Duodenal mucosa (tissue), 2 donors: ENCODE data around the gene SLC7A10.
A peak's percentile ranks its signal among the peaks of the same experiment; 100 is the strongest.

Experiments
- H3K27ac ChIP-seq: one replicate; pipeline ENCODE4 v1.7.0; 2013; ENCODE audit warnings: low read depth, low read length
- H3K27me3 ChIP-seq, 2 donors: one replicate each; pipeline ENCODE4 v1.7.0; 2013; ENCODE audit warnings: low read length in 2 of 2, control low read depth in 1 of 2; ENCODE audit not compliant: insufficient read depth in 2 of 2, control insufficient read depth in 1 of 2
- H3K36me3 ChIP-seq, 2 donors: one replicate each; pipeline ENCODE4 v1.7.0; 2013; ENCODE audit warnings: low read length in 2 of 2, control low read depth in 1 of 2; ENCODE audit not compliant: insufficient read depth in 2 of 2, control insufficient read depth in 1 of 2
- H3K4me1 ChIP-seq, 2 donors: one replicate each; pipeline ENCODE4 v1.7.0; 2013; ENCODE audit warnings: low read length in 2 of 2, control low read depth in 1 of 2; ENCODE audit not compliant: insufficient read depth in 2 of 2, control insufficient read depth in 1 of 2
- H3K4me3 ChIP-seq, 2 donors: one replicate each; pipeline ENCODE4 v1.7.0; 2013; ENCODE audit warnings: low read length in 2 of 2, low read depth in 1 of 2
- H3K9ac ChIP-seq, 2 donors: one replicate each; pipeline ENCODE4 v1.7.0; 2013; ENCODE audit warnings: low read length in 2 of 2, low read depth in 1 of 2
- H3K9me3 ChIP-seq, 2 donors: one replicate each; pipeline ENCODE4 v1.7.0; 2013; ENCODE audit warnings: low read length in 2 of 2, control low read depth in 1 of 2; ENCODE audit not compliant: control insufficient read depth in 1 of 2

Gene SLC7A10

DNA sequence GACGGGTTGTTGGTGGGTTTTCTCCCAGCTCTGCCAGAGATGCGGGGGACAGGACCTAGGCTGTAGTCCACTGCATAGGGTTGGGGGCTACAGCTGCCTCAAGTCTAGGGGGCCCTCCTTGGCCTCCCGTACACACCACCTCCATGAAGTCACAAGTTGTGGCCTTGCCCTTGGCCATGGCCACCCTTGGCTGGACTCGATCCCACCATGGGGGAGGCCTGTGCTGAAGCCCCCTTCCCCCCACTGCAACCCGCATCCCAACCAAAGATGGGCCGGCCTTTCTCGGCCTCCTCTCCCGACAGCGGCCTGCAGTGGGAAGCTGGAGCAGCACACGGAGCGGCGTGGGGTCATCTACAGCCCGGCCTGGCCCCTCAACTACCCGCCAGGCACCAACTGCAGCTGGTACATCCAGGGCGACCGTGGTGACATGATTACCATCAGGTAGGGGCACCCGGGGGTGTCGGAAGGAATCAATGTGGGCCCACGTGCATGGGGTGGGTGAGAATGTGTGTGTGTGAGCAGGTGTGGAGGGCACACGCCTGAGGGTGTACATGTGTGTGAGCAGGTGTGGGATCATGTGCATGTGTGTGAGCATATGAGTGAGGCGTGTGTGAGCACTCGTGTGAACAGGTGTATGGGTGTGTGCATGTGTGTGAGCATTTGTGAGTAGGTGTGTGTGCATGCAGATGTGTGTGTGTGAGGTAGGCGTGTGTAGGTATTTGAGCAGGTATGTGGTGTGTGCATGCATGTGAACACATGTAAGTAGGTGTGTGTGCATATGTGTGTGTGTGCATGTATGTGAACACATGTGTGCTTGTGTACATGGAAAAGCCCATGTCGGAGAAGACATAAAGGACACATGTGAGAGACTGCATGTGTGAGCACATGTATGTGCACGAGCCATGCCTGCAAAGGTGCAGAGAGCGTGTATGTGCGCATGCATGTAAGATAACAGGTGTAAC, 22.8 kb downstream of the SLC7A10 start:
- Histone ChIP-seq H3K9me3 (no peaks in the 10 kb centered on the region), H3K9ac (no peak overlapping the region), H3K4me3 (no peak overlapping the region), H3K4me1 (no peaks in the 10 kb centered on the region), H3K36me3 (peaks cover 0 to 12% of the 10 kb centered on the region in 2 donors), H3K27ac (no peak overlapping the region), H3K27me3 (no peaks in the 10 kb centered on the region)

DNA sequence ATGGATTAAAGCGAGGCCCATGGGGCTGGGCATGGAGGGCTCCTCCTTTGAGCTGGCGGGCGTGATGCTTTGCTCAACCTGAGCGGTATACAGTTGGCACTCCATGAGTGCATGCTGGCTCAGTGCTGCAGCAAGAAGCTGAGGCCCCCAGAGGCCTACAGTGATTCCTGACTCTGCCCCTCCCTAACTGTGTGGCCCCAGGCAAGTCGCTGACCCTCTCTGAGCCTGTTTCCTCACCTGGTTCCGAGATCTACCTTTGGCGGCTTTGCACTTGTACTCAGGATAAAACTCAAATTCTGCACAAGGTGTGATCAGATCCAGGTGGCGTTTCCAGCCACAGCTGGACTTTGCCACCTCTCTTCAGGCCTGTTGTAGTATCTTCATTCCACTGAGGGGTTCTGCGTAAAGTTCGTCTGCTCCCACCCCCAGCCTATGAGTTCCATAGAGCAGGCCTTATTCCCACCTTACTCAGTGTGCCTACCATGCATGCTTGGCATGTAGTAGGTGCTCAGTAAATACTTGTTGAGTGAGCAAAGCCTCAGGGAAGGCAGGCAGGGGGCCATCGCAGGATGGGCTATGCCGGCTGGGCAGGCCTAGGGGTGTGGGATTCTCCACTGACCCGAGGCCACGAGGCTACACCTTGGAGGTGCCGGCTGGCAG, 23.6 kb downstream of the SLC7A10 start:
- Histone ChIP-seq H3K9me3 (no peaks in the 10 kb centered on the region), H3K4me1 (peaks cover 0 to 7% of the 10 kb centered on the region in 2 donors), H3K9ac (no peak overlapping the region), H3K27me3 (no peaks in the 10 kb centered on the region), H3K27ac (no peak overlapping the region), H3K4me3 (no peak overlapping the region), H3K36me3 (peaks cover 0 to 12% of the 10 kb centered on the region in 2 donors)

DNA sequence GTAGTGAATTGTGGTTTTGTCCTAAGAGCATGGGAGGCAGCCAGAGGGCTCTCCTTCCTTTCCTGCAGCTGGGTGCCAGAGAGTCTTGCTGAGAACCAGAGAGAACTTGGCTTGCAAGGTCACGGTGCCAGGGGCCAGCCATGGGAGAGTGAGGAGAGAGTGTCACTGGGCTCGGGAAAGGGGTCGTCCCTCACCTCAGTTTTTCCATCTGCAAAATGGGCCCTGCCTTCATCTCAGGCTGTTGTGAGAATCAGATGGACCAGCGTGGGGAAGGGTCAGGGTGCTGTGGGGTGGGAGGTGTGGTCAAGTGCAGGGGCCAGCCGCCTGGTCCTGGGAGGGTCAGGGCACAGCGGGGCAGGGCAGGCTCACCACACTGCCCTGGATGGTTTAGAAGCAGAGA, 24.2 kb downstream of the SLC7A10 start:
- peaks cover 0 to 12% of the 10 kb centered on the region in 2 donors for H3K36me3 ChIP-seq
- no peak overlapping the region for H3K9ac ChIP-seq
- no peaks in the 10 kb centered on the region for H3K27me3 ChIP-seq
- H3K4me1 ChIP-seq, result peaks cover 0 to 7% of the 10 kb centered on the region in 2 donors
- H3K4me3 ChIP-seq, result no peak overlapping the region
- H3K9me3 ChIP-seq, result no peaks in the 10 kb centered on the region
- no peak overlapping the region for H3K27ac ChIP-seq

DNA sequence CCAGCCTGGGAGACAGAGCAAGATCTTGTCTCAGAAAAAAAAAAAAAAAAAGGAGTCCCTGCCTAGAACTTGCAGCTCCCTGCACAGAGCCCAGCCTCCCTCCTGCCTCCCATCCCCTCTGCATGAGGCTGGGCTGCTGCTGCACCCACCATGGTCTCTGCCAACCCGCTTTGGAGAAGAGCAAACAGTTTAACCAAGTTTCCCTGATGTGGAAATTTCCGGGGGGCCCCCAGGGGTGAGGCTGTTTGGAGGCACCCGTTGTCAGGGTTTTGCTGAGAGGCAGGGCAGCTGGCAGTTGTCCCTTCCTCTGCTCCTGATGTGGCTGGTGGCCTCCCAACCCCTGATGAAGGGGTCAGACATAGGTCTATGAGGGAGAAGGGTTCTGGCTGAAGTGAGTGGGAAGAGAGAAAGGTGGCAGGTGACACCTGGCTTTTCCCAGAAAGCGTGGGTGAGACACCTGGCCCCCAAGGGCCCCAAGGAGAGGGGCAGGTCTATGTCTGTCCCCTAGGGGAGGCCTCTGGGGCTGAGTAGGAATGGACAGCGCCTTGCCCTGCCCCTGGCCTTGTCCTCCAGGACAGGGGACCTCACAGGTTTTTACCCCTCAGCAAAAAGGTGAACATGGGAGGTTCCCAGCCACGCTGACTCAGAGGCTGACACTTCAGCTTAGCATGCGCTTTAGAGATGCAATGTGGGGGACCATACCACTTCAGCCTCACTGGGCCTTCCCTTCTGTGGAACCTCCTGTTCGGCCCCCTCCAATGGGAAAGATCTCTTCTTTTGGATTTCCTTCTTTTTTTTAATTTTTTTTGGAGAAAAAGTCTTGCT, 26.0 kb downstream of the SLC7A10 start:
- Histone ChIP-seq H3K27ac (no peak overlapping the region), H3K9ac (no peak overlapping the region), H3K4me3 (no peak overlapping the region), H3K27me3 (no peaks in the 10 kb centered on the region), H3K9me3 (no peaks in the 10 kb centered on the region), H3K4me1 (peaks cover 0 to 11% of the 10 kb centered on the region in 2 donors), H3K36me3 (peaks cover 0 to 9% of the 10 kb centered on the region in 2 donors)

DNA sequence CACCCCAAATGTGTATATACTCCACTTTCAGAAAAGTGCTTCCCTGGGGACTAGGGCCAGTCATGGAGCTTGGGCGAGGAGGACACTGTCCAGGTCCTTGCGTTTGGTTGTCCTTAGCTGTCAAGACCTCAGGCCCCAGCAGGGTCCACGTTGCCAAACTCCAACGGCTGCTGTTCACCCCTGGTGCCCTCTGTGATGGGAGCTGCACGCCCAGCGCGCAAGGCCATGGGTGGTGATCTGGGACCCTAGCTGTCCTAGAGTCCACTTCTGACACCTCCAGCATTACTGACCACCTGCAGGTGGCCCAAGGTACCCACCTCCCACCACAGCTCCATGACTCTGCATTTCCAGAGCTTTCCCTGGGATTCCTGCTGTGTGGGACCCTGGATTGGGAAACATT, 27.5 kb downstream of the SLC7A10 start:
- no peaks in the 10 kb centered on the region for H3K9me3 ChIP-seq
- no peak overlapping the region for H3K27ac ChIP-seq
- no peak overlapping the region for H3K4me3 ChIP-seq
- H3K9ac ChIP-seq, result no peak overlapping the region
- peaks cover 0 to 6% of the 10 kb centered on the region in 2 donors for H3K36me3 ChIP-seq
- H3K4me1 ChIP-seq, result peaks cover 0 to 11% of the 10 kb centered on the region in 2 donors
- H3K27me3 ChIP-seq, result peaks cover 0 to 6% of the 10 kb centered on the region in 2 donors

DNA sequence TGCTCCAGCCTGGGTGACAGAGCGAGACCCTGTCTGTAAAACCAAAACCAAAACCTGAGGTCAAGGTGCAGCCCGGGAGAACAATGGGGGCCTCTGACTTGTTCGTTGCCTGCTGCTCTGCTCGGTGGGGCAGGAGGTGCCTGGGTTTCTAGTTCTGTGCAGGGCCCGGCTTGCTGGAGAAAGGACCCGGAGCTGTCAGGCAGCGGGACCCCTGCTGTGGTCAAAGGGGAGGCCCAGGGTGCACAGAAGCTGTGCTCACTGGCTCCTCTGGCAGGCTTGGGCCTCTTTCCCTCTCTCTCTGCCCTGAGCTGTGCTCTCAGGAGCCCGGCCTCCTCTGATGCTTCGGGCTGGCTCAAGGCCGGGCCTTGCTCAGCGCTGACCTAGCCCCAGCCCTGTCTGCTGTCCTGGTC, 28.1 kb downstream of the SLC7A10 start:
- H3K36me3 ChIP-seq, result peaks cover 0 to under 1% of the 10 kb centered on the region in 2 donors
- H3K27me3 ChIP-seq, result peaks cover 0 to 6% of the 10 kb centered on the region in 2 donors
- no peak overlapping the region for H3K4me3 ChIP-seq
- H3K9ac ChIP-seq, result no peak overlapping the region
- no peaks in the 10 kb centered on the region for H3K9me3 ChIP-seq
- H3K4me1 ChIP-seq, result peaks cover 0 to 11% of the 10 kb centered on the region in 2 donors
- no peak overlapping the region for H3K27ac ChIP-seq

DNA sequence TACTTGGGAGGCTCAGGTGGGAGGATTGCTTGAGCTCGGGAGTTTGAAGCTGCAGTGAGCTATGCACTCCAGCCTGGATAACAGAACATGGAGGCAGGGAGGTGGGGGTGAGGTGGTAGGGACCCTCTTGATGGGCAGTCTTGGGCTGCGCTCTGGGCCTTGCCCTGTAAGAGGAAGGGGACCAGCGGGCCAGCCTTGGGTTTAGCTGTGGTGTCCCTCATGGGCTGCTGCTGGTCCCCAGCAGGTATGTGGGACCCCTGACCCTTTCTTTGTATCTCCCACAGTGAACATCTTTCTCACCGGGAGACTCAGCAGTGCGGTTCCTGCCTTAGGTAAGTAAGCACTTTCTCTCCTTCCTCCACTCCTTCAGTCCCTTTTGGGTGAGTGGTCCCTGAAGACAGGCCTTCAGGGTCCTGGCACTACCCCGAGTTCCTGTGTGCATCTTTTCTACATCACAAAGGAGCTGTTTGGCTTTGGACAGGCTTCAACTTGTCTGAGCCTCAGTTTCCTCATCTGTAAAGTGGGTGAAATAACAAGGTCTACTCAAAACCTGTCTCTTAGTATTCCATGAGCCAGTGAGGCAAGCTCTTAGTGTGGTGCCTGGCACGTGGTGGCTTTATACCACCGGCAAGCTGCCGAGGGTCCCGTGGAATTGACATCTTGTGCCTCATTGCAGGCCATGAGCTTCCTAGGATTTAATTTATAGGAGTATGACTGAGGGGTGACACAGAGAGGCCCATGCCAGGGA, 29.0 kb downstream of the SLC7A10 start:
- Histone ChIP-seq H3K27ac (no peak overlapping the region), H3K27me3 (peaks cover 2 to 6% of the 10 kb centered on the region in 2 donors), H3K4me1 (peaks cover 0 to 11% of the 10 kb centered on the region in 2 donors), H3K9ac (no peak overlapping the region), H3K4me3 (no peak overlapping the region), H3K36me3 (no peaks in the 10 kb centered on the region), H3K9me3 (no peaks in the 10 kb centered on the region)

DNA sequence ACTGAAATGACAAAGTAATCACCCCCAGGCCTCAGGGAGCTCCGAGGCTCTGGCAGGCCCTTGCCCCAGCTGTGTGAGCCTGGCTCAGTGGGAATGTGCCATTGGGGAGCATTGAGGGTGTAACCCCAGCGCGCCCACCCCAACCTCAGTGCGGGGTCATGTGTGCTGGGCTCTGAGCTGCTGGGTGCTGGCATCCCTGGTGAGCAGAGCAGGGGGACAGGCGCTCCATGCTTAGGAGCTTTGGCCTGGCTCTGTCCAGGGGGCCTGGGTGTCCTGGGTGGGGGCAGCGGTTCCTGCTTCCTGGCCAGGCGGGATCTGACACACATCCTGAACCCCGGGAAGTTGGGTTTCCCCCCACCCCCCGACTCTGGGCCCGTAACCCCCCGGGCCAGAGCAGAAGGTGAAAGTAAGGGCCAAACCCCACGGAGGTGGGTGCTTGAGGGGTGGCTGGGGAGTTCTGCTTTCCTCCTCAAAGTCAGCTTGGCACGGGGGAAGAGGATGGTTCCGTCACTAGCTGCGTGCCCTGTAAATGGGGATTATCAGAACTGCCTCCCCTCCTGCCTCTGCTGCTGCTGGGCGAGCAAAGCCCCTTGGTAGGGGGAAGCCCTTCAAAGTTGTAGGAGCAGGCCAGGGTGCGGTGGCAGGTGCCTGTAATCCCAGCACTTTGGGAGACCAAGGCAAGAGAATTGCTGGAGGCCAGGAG, 29.9 kb downstream of the SLC7A10 start:
- H3K9ac ChIP-seq, result peak overlapping the region in 1 of 2 donors; percentile 32
- H3K36me3 ChIP-seq, result no peaks in the 10 kb centered on the region
- peaks cover 0 to 11% of the 10 kb centered on the region in 2 donors for H3K4me1 ChIP-seq
- H3K9me3 ChIP-seq, result no peaks in the 10 kb centered on the region
- H3K27ac ChIP-seq, result no peak overlapping the region
- peaks cover 2 to 6% of the 10 kb centered on the region in 2 donors for H3K27me3 ChIP-seq
- peak overlapping the region; percentile 40 to 50 for H3K4me3 ChIP-seq
